ENCODE data around the gene KIT.

The KIT gene

DNA sequence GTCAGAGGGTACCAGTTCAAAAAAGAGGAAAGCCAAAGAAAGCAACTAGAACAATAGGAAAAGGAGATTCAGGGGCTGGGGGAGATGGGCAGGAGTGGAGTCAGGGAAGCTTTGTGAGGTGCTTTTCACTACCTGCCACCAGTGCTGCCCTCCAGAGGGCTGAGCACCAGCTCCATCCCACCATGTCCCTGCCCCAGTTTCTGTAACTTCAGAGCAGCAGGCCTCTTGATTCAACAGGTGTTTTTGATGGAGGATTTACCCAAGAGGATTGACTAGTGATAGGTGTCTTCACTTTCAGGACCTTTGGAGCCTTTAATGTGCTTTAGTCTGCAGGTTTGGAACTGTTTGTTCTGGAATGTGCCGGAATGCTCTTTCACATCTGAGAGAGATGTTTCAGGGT lies 12.1 kb downstream of the KIT start:
- H3K4me3 ChIP-seq (ENCODE audit: low read depth, low read length), result no peak overlapping the region
- H3K27ac ChIP-seq, result no peak overlapping the region
- peaks cover 26% of the 10 kb centered on the region for H3K27me3 ChIP-seq (ENCODE audit: insufficient read depth, low read depth, severe bottlenecking)
- DNase-seq, result no peak
- peak; percentile 17; the same call in 1 of the 2 replicates for TF ChIP-seq CTCF (IDR thresholded peaks at IDR 0.05; ENCODE audit: low read depth, low read length)
- H3K36me3 ChIP-seq, result no peaks in the 10 kb centered on the region
- H3K9me3 ChIP-seq (ENCODE audit: severe bottlenecking), result no peaks in the 10 kb centered on the region

- peaks cover 21% of the 10 kb centered on the region for H3K27me3 ChIP-seq (ENCODE audit: insufficient read depth, low read depth, severe bottlenecking)
- H3K4me3 ChIP-seq (ENCODE audit: low read depth, low read length), result no peak overlapping the region
- no peaks in the 10 kb centered on the region for H3K9me3 ChIP-seq (ENCODE audit: severe bottlenecking)
- DNase-seq, result no peak
- H3K27ac ChIP-seq, result no peak overlapping the region
- no peaks in the 10 kb centered on the region for H3K36me3 ChIP-seq
- TF ChIP-seq CTCF (IDR thresholded peaks at IDR 0.05; ENCODE audit: low read depth, low read length), result no peak
These were observed 18.1 kb downstream of the KIT start for GRCh38 chr4:54675721-54676461.

GRCh38 chr4:54676658-54677057 lies 18.9 kb downstream of the KIT start:
- H3K27me3 ChIP-seq (ENCODE audit: insufficient read depth, low read depth, severe bottlenecking), result peaks cover 17% of the 10 kb centered on the region
- DNase-seq, result no peak
- H3K36me3 ChIP-seq, result no peaks in the 10 kb centered on the region
- H3K4me3 ChIP-seq (ENCODE audit: low read depth, low read length), result no peak overlapping the region
- TF ChIP-seq CTCF (IDR thresholded peaks at IDR 0.05; ENCODE audit: low read depth, low read length), result no peak
- no peaks in the 10 kb centered on the region for H3K9me3 ChIP-seq (ENCODE audit: severe bottlenecking)
- no peak overlapping the region for H3K27ac ChIP-seq

DNA sequence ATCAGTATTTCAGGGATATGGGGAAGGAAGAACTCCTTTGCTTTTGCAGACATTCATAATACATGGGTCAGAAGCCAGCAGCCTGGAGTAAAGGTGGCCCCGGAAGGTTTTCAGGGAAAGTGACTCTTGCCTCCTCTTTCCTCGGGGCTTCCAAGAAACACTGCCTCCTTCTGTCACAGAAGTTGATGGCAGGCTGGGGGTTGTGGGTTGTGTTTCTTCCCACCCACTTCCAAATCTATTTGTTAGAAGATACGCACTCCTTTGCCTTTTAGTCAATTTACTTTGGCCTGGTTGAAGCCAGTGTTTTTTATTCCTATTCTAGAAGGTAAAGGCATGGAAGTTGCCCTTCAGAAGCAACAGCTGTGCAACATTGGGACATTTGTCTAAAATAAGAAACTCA lies 19.7 kb downstream of the KIT start:
- Histone ChIP-seq H3K27me3 (ENCODE audit: insufficient read depth, low read depth, severe bottlenecking) (peaks cover 17% of the 10 kb centered on the region), H3K27ac (no peak overlapping the region), H3K9me3 (ENCODE audit: severe bottlenecking) (no peaks in the 10 kb centered on the region), H3K4me3 (ENCODE audit: low read depth, low read length) (no peak overlapping the region), H3K36me3 (no peaks in the 10 kb centered on the region)
- TF ChIP-seq CTCF (IDR thresholded peaks at IDR 0.05; ENCODE audit: low read depth, low read length), result no peak
- no peak for DNase-seq

- H3K27me3 ChIP-seq (ENCODE audit: insufficient read depth, low read depth, severe bottlenecking), result peaks cover 17% of the 10 kb centered on the region
- H3K36me3 ChIP-seq, result no peaks in the 10 kb centered on the region
- no peak for TF ChIP-seq CTCF (IDR thresholded peaks at IDR 0.05; ENCODE audit: low read depth, low read length)
- H3K9me3 ChIP-seq (ENCODE audit: severe bottlenecking), result no peaks in the 10 kb centered on the region
- DNase-seq, result no peak
- H3K4me3 ChIP-seq (ENCODE audit: low read depth, low read length), result no peak overlapping the region
- H3K27ac ChIP-seq, result no peak overlapping the region
These were observed 20.3 kb downstream of the KIT start for GRCh38 chr4:54677853-54678650.

Data from WERI-Rb-1 (cell line).